Activated naive CD4-positive, alpha-beta T cell (primary cell): ENCODE measurements around the gene HSPA5.

Experiments
- DNase-seq, 4 experiments: peaks; one replicate each; lab custom pipeline; 2025; lab: John Stamatoyannopoulos, UW

The HSPA5 gene

DNA sequence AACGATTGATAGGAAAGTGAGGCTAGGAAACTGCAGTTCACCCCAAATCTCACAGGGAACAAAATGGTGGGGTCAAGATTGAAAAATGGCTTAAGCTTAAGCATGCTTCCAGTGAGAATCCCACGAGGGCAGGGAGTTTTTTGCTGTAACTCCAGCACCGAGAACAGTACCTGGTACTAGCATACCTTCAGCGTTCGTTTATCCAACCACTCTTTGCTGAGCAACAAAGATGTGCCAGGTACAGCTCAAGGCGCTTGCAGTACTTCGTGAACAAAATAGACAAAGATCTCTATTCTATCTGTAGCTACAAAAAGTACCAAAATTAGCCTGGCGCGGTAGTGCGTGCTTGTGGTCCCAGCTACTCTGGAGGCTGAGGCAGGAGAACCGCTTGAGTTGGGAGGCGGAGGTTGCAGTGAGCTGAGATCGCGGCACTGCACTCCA, 50.8 kb downstream of the HSPA5 start:
- DNase-seq: no peak

DNA sequence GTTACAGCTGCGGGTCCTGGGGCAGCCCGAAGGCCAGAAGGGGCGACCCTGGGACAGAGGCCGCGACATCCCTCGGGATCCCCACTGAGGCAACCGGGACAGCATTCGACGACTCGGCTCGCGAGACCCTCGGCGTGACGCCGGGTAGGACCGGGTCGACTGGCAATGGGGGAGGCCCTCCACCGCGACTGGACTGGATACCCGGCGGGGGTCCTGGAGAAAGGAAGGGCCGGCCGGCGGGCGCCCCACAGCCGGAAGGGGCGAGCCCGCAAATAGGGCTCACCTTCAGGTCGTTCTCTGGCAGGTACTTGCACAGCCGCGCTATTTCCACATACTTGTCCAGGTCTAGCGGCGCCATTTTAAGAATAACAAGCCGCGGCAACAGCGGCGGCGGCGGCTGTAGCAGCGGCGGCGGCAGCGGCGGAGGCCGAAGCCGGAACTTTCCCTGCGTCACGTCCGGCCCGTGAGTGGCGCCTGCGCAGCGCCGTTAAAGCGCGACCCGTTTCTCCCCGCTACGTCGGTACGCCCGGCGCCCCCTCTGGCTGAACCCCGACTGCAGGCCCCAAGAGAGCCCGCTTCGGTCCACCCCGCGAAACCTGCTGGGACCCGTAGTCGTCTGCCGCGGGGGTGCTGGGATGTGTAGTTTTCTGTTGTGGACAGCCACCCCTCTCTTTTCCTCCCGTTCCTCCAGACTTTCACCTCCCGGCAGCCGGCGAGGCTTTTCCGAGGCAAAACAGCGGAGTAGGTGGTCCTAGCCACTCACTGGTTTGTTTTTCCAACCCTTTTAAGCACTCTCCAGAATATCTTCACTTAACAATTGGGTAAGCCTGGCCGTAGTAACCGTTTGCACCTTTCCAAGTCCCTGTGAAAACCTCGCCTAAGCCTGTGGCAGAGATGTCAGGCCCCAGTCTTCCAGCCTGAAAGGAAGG, 51.5 kb downstream of the HSPA5 start, which contains the start of gene PPP6C:
TSS of gene PPP6C (minus strand) at position 443 of the 929 bp plus-strand sequence. CDS start at position 358, 85 bp downstream.
- DNase-seq: peak; percentile 92 to 97 (median 95)

DNA sequence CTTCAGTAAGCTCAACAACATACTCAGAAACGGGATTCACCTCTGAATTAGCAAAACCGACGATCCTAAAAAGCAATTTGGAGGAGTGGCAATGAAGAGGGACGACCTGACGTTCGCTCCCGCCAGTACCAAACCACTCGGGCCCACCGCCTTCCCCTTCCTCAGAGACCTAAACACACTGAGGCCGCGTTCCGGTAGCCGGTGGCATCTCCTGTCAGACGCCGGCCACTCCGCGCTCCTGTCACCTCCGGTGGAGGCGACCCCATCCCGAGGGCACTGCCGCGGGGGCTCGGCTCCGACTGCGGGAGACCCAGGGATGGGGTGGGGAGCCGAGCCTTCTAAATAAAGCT, 52.2 kb downstream of the HSPA5 start:
- DNase-seq: peak in 3 of 4 experiments; percentile 21 to 38 (median 36)
